ENCODE measurements around the gene SARM1.

DNA sequence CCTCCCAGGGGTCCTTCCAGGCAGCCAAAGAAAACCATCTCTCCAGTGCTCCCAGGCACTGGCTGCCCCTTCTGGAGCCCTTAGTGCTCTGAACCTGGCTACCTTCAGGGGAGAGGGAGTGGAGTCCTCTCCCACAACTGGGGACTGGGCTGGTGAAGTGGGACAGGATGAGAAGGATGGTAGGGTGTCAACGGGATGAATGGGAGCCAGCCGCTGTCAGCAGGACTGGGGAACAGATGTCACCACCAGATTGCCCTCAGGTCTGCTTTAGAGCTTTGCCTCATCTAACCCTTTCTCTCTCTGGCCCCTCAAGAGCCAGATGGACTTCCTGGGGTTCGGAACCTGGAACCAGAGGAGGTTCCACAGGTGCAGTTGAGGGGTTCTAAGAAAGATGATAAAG lies 6.0 kb upstream of the SARM1 start:
- TF ChIP-seq HIVEP1 (CRISPR knock-in tag; IDR thresholded peaks at IDR 0.05) (no peak), NCOA2 (CRISPR knock-in tag; IDR thresholded peaks at IDR 0.05) (no peak), EP300 (IDR thresholded peaks at IDR 0.05; ENCODE audit: low read depth in 2 of 2, low read length in 2 of 2) (no peak), EP300 (CRISPR knock-in tag; IDR thresholded peaks at IDR 0.05; ENCODE audit: borderline replicate concordance) (no peak), RFX1 (IDR thresholded peaks at IDR 0.05) (no peak), MZF1 (CRISPR knock-in tag; IDR thresholded peaks at IDR 0.05; ENCODE audit: borderline replicate concordance) (no peak), IRF2 (CRISPR knock-in tag; IDR thresholded peaks at IDR 0.05) (no peak), NR2C2 (CRISPR knock-in tag; IDR thresholded peaks at IDR 0.05; ENCODE audit: borderline replicate concordance) (no peak), MAFF (IDR thresholded peaks at IDR 0.05; ENCODE audit: low read depth, low read length) (no peak), EZH2 (conservative IDR thresholded peaks at IDR 0.05; ENCODE audit: low read depth, low read length) (no peak), RFX5 (IDR thresholded peaks at IDR 0.05; ENCODE audit: low read depth, low read length) (no peak), ZNF724P (CRISPR knock-in tag; IDR thresholded peaks at IDR 0.05; ENCODE audit: borderline replicate concordance) (no peak)
- TF ChIP-seq, protein P1, sequence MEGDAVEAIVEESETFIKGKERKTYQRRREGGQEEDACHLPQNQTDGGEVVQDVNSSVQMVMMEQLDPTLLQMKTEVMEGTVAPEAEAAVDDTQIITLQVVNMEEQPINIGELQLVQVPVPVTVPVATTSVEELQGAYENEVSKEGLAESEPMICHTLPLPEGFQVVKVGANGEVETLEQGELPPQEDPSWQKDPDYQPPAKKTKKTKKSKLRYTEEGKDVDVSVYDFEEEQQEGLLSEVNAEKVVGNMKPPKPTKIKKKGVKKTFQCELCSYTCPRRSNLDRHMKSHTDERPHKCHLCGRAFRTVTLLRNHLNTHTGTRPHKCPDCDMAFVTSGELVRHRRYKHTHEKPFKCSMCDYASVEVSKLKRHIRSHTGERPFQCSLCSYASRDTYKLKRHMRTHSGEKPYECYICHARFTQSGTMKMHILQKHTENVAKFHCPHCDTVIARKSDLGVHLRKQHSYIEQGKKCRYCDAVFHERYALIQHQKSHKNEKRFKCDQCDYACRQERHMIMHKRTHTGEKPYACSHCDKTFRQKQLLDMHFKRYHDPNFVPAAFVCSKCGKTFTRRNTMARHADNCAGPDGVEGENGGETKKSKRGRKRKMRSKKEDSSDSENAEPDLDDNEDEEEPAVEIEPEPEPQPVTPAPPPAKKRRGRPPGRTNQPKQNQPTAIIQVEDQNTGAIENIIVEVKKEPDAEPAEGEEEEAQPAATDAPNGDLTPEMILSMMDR (CRISPR knock-in tag; IDR thresholded peaks at IDR 0.05): no peak
- TF ChIP-seq, protein P2, sequence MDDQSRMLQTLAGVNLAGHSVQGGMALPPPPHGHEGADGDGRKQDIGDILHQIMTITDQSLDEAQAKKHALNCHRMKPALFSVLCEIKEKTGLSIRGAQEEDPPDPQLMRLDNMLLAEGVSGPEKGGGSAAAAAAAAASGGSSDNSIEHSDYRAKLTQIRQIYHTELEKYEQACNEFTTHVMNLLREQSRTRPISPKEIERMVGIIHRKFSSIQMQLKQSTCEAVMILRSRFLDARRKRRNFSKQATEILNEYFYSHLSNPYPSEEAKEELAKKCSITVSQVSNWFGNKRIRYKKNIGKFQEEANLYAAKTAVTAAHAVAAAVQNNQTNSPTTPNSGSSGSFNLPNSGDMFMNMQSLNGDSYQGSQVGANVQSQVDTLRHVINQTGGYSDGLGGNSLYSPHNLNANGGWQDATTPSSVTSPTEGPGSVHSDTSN (CRISPR knock-in tag; IDR thresholded peaks at IDR 0.05; ENCODE audit: borderline replicate concordance): no peak
- TF ChIP-seq, protein P3, sequence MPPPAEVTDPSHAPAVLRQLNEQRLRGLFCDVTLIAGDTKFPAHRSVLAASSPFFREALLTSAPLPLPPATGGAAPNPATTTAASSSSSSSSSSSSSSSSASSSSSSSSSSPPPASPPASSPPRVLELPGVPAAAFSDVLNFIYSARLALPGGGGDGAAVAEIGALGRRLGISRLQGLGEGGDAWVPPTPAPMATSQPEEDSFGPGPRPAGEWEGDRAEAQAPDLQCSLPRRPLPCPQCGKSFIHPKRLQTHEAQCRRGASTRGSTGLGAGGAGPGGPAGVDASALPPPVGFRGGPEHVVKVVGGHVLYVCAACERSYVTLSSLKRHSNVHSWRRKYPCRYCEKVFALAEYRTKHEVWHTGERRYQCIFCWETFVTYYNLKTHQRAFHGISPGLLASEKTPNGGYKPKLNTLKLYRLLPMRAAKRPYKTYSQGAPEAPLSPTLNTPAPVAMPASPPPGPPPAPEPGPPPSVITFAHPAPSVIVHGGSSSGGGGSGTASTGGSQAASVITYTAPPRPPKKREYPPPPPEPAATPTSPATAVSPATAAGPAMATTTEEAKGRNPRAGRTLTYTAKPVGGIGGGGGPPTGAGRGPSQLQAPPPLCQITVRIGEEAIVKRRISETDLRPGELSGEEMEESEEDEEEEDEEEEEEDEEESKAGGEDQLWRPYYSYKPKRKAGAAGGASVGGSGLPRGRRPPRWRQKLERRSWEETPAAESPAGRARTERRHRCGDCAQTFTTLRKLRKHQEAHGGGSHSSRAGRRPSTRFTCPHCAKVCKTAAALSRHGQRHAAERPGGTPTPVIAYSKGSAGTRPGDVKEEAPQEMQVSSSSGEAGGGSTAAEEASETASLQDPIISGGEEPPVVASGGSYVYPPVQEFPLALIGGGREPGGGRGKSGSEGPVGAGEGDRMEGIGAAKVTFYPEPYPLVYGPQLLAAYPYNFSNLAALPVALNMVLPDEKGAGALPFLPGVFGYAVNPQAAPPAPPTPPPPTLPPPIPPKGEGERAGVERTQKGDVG (CRISPR knock-in tag; IDR thresholded peaks at IDR 0.05; ENCODE audit: borderline replicate concordance): no peak
